Upper lobe of right lung (tissue), 1 donor: Measurements from ENCODE around the gene RHBG. TPM values are rescaled to one million over a fixed set of nuclear protein-coding genes. Genes with fewer than 3 reads are reported as not detected.

Experiments
- ATAC-seq: fragments of 200-7000 bp; cut with Tn5 transposase; one replicate; pipeline ENCODE4 v1.9.1; 2020; ENCODE audit warnings: mild to moderate bottlenecking, moderate library complexity
- DNase-seq: peaks from one replicate; pipeline ENCODE4 v3.0.0-alpha.2; 2020
- H3K27ac ChIP-seq: fragments of 200-600 bp; one replicate; pipeline ENCODE4 v1.8.0; 2022
- H3K27me3 ChIP-seq: fragments of 200-600 bp; one replicate; pipeline ENCODE4 v1.8.0; 2022; ENCODE audit warnings: mild to moderate bottlenecking
- H3K36me3 ChIP-seq: fragments of 200-600 bp; one replicate; pipeline ENCODE4 v1.8.0; 2022
- H3K4me1 ChIP-seq: fragments of 200-600 bp; one replicate; pipeline ENCODE4 v1.8.0; 2022
- H3K4me3 ChIP-seq: fragments of 200-600 bp; one replicate; pipeline ENCODE4 v1.8.0; 2022; ENCODE audit warnings: mild to moderate bottlenecking
- H3K9me3 ChIP-seq: fragments of 200-600 bp; one replicate; pipeline ENCODE4 v1.8.0; 2022
- CTCF ChIP-seq: fragments of 200-600 bp; IDR thresholded peaks from one replicate; pipeline ENCODE4 v1.8.0; 2022; ENCODE audit warnings: antibody characterized with exemption
- intact Hi-C: fragments of 100-400 bp; cut with DNase I; formaldehyde crosslinking; loops from one replicate; pipeline ENCODE4 v1.11.0; 2022
- total RNA-seq: library from RNA; stranded (reverse); fragmentation: NEBNext Ultra II Directional; extraction: Animal tissue kit (Norgen Biotek cat#: 25700); gene quantifications from one replicate; pipeline ENCODE4 v1.2.1, GENCODE V29; 2021
- donor health status: DM: no; HTN: yes; CAD: no; lungs with severe emphysema.

Gene RHBG
- total RNA-seq, 1 donor from 2014 or later, result not detected

GRCh38 chr1:156359249-156359648, 9.8 kb upstream of the RHBG start:
- DNase-seq (no peak), ATAC-seq (no peak)
- peaks cover 11% of the 10 kb centered on the region for H3K27me3 ChIP-seq
- no peak overlapping the region for H3K27ac ChIP-seq
- no peaks in the 10 kb centered on the region for H3K9me3 ChIP-seq
- intact Hi-C loops, result no loop called here
- no peaks in the 10 kb centered on the region for H3K36me3 ChIP-seq
- no peaks in the 10 kb centered on the region for H3K4me1 ChIP-seq
- TF ChIP-seq CTCF, result no peak
- no peak overlapping the region for H3K4me3 ChIP-seq

- Histone ChIP-seq H3K4me3 (no peak overlapping the region), H3K9me3 (no peaks in the 10 kb centered on the region), H3K36me3 (no peaks in the 10 kb centered on the region), H3K27me3 (peaks cover 11% of the 10 kb centered on the region), H3K4me1 (no peaks in the 10 kb centered on the region), H3K27ac (no peak overlapping the region)
- intact Hi-C loops, result no loop called here
- no peak for TF ChIP-seq CTCF
- no peak for DNase-seq
- ATAC-seq, result no peak
These were observed 9.0 kb upstream of the RHBG start for GRCh38 chr1:156359973-156360372.

GRCh38 chr1:156360534-156360933, 8.5 kb upstream of the RHBG start:
- DNase-seq (no peak), ATAC-seq (no peak)
- no peaks in the 10 kb centered on the region for H3K36me3 ChIP-seq
- no peaks in the 10 kb centered on the region for H3K9me3 ChIP-seq
- no peak for TF ChIP-seq CTCF
- H3K27me3 ChIP-seq, result peaks cover 11% of the 10 kb centered on the region
- intact Hi-C loops, result no loop called here
- H3K4me3 ChIP-seq, result no peak overlapping the region
- no peak overlapping the region for H3K27ac ChIP-seq
- H3K4me1 ChIP-seq, result no peaks in the 10 kb centered on the region

GRCh38 chr1:156365754-156366153, 3.3 kb upstream of the RHBG start:
- intact Hi-C loops, result no loop called here
- peaks cover 11% of the 10 kb centered on the region for H3K4me1 ChIP-seq
- H3K4me3 ChIP-seq, result no peak overlapping the region
- no peaks in the 10 kb centered on the region for H3K9me3 ChIP-seq
- no peak overlapping the region for H3K27ac ChIP-seq
- DNase-seq, result no peak
- peaks cover 9% of the 10 kb centered on the region for H3K27me3 ChIP-seq
- ATAC-seq, result no peak
- no peak for TF ChIP-seq CTCF
- no peaks in the 10 kb centered on the region for H3K36me3 ChIP-seq

GRCh38 chr1:156366378-156367166, 2.4 kb upstream of the RHBG start:
- H3K9me3 ChIP-seq, result no peaks in the 10 kb centered on the region
- H3K27ac ChIP-seq, result no peak overlapping the region
- DNase-seq, result no peak
- H3K36me3 ChIP-seq, result no peaks in the 10 kb centered on the region
- no peak overlapping the region for H3K4me3 ChIP-seq
- intact Hi-C loops, result no loop called here
- H3K4me1 ChIP-seq, result peaks cover 11% of the 10 kb centered on the region
- no peak for TF ChIP-seq CTCF
- no peak for ATAC-seq
- peaks cover 12% of the 10 kb centered on the region for H3K27me3 ChIP-seq
